Measurements from ENCODE around the gene DHH. TPM values are rescaled to one million over a fixed set of nuclear protein-coding genes. Genes with fewer than 3 reads are reported as not detected.

The DHH gene
- total and polyA plus RNA-seq, 2 donors (not counting 3 experiments of a cell fraction or from before 2014, with no cell fraction given) = 2.9 to 3.3 TPM

DNA sequence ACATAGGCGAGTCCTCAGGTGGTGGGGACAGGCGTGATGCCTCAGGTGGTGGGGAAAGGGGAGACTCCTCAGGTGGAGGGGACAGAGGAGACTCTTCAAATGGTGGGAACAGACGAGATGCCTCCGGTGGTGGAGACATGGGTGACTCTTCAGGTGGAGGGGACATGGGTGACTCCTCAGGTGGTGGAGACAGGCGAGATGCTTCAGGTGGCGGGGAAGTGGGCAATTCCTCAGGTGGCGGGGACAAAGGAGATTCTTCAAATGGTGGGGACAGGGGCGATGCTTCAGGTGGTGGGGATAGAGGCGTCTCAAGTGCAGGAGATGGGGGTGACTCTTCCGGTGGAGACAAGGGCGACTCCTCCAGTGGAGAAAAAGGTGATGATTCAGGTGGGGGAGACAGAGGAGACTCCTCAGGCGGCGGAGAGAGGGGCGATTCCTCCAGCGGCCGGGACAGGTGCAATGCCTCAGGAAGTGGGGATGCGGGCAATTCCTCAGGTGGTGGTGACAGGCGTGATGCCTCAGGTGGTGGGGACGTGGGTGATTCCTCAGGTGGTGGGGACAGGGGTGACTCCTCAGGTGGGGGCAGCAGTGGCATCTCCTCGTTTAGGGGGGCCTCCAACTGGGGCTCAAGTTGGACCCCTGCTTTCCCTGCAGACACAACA, 42.7 kb downstream of the DHH start:
- TF ChIP-seq FOS (IDR thresholded peaks at IDR 0.05; ENCODE audit: borderline replicate concordance, insufficient read depth, low read length) = no peak
- TF ChIP-seq EZH2 (IDR thresholded peaks at IDR 0.05; ENCODE audit: borderline replicate concordance, low read depth, low read length, severe bottlenecking) = no peak
- TF ChIP-seq GATA2 (IDR thresholded peaks at IDR 0.05; ENCODE audit: insufficient read depth, insufficient read length, low read depth, low read length) = no peak
- TF ChIP-seq JUN (IDR thresholded peaks at IDR 0.05; ENCODE audit: borderline replicate concordance, insufficient read depth, insufficient read length, low read depth) = no peak
- no peak for TF ChIP-seq MYC (IDR thresholded peaks at IDR 0.05; ENCODE audit: low read depth, low read length)
- TF ChIP-seq, protein P1, sequence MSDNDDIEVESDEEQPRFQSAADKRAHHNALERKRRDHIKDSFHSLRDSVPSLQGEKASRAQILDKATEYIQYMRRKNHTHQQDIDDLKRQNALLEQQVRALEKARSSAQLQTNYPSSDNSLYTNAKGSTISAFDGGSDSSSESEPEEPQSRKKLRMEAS (IDR thresholded peaks at IDR 0.05; ENCODE audit: insufficient read depth, insufficient read length) = no peak
- no peak for TF ChIP-seq CTCF (IDR thresholded peaks at IDR 0.05; ENCODE audit: extremely low read depth in 1 of 2, insufficient read depth in 1 of 2, low read depth in 1 of 2, low read length in 2 of 2)
- TF ChIP-seq POLR2A (IDR thresholded peaks at IDR 0.05; ENCODE audit: low read depth, low read length) = no peak
- no peak for TF ChIP-seq POLR2AphosphoS5 (IDR thresholded peaks at IDR 0.05; ENCODE audit: insufficient read depth, low read depth, low read length)
- no peak for FAIRE-seq
- intact Hi-C loops (cut with micrococcal nuclease) (no loop called here), dilution Hi-C loops (cut with MboI; ENCODE audit: extremely low pct_ligation_motif_present, low sequenced_read_pairs) (no loop called here)
- Histone ChIP-seq H4K20me1 (replicated peaks; ENCODE audit: control insufficient read depth, extremely low read depth, insufficient read depth, low read length) (peaks cover 4% of the 10 kb centered on the region), H3K9me3 (replicated peaks; ENCODE audit: control insufficient read depth, insufficient read depth, low read length) (no peaks in the 10 kb centered on the region), H3K4me1 (ENCODE audit: control insufficient read depth, extremely low read depth, insufficient read depth, low read length) (peaks cover 22% of the 10 kb centered on the region), H3K79me2 (ENCODE audit: control insufficient read depth, insufficient read depth, low read length) (peaks cover 60% of the 10 kb centered on the region), H3K27ac (ENCODE audit: insufficient read depth, low read depth, low read length) (no peak overlapping the region), H3K27me3 (ENCODE audit: control insufficient read depth in 2 of 2, insufficient read depth in 2 of 2, low read length in 2 of 2) (no peaks in the 10 kb centered on the region), H3K4me2 (ENCODE audit: insufficient read depth, low read length) (no peak overlapping the region), H3K36me3 (ENCODE audit: control insufficient read depth in 2 of 2, extremely low read depth in 1 of 2, insufficient read depth in 2 of 2, low read length in 2 of 2) (peaks cover 40 to 75% of the 10 kb centered on the region in 2 experiments), H3K9me1 (replicated peaks; ENCODE audit: control insufficient read depth, extremely low read depth, insufficient read depth, low read length) (no peaks in the 10 kb centered on the region), H2AFZ (ENCODE audit: low read depth, low read length) (no peak overlapping the region), H3K9ac (replicated peaks; ENCODE audit: extremely low read depth, insufficient read depth, low read length) (no peak overlapping the region), H3K4me3 (replicated peaks in 1 of 3; ENCODE audit: insufficient read depth in 1 of 3, low read depth in 1 of 3, low read length in 3 of 3) (no peak overlapping the region)
- BruUV-seq (replicated peaks) = TSS peak; percentile 12
- DNase-seq (ENCODE audit: low read depth, low spot score) = no peak
- ChIA-PET POLR2A (no interaction called here), CTCF (no interaction called here)

Data from endothelial cell of umbilical vein (primary cell).